Sigmoid colon (tissue), 7 donors: ENCODE results near the gene RFNG. TPM values are rescaled to one million over a fixed set of nuclear protein-coding genes. Genes with fewer than 3 reads are reported as not detected.

Source experiments
- DNase-seq: peaks from one replicate; pipeline ENCODE4 v3.0.0-alpha.2; 2019
- H3K27ac ChIP-seq, 4 donors: fragments of 200-600 bp; sonication (generic); one replicate each; pipeline ENCODE4 v1.5.1; 2016 to 2019; ENCODE audit warnings: mild to moderate bottlenecking in 1 of 4
- H3K27me3 ChIP-seq, 3 donors: fragments of 200-600 bp; sonication (generic); one replicate each; pipeline ENCODE4 v1.5.1; 2019; ENCODE audit warnings: mild to moderate bottlenecking in 1 of 3
- H3K36me3 ChIP-seq, 4 donors: fragments of 200-600 bp; sonication (generic); one replicate each; pipeline ENCODE4 v1.5.1; 2016 to 2019
- H3K4me1 ChIP-seq, 4 donors: fragments of 200-600 bp; sonication (generic); one replicate each; pipeline ENCODE4 v1.5.1; 2017 to 2019
- H3K4me3 ChIP-seq, 4 donors: fragments of 200-600 bp; sonication (generic); one replicate each; pipeline ENCODE4 v1.5.1; 2017 to 2019; ENCODE audit warnings: mild to moderate bottlenecking in 2 of 4, moderate library complexity in 1 of 4
- H3K9me3 ChIP-seq, 4 donors: fragments of 200-600 bp in 3 of 4; sonication (generic) in 3 of 4; one replicate each; pipeline versions ENCODE4 v1.5.1 to v1.6.1; 2013 to 2019
- EP300 ChIP-seq, 4 donors: sonication (generic); formaldehyde crosslinking; IDR thresholded peaks; one replicate each; pipeline ENCODE4 v1.6.1; 2017; ENCODE audit warnings: antibody characterized with exemption in 4 of 4
- POLR2A ChIP-seq, 2 donors: fragments of 450-650 bp; IDR thresholded peaks; one replicate each; pipeline ENCODE4 v1.6.1; 2016; ENCODE audit warnings: antibody characterized with exemption in 2 of 2, mild to moderate bottlenecking in 2 of 2, moderate library complexity in 2 of 2
- POLR2AphosphoS5 ChIP-seq, 4 donors: sonication (generic); formaldehyde crosslinking; IDR thresholded peaks; one replicate each; pipeline ENCODE4 v1.6.1; 2017; ENCODE audit warnings: antibody characterized with exemption in 4 of 4
- WGBS, 2 donors: extraction: QIAGEN DNeasy Blood & Tissue Kit; methylation state at CpG; one replicate each; pipeline ENCODE4 v1.1.7; 2013; 5-methylcytosine and 5-hydroxymethylcytosine counted together
- intact Hi-C: fragments of 100-400 bp; cut with DNase I; formaldehyde crosslinking; loops from one replicate; pipeline ENCODE4 v1.15.1; 2023
- polyA plus RNA-seq, 3 donors: library from polyadenylated mRNA; stranded (reverse); fragments of 200-250 nt; gene quantifications; one replicate each; pipeline ENCODE4 v1.2.3, GENCODE V29; 2013
- total RNA-seq, 4 donors: library from RNA; depleted of rRNA; stranded (reverse); fragments of >200 nt; gene quantifications; one replicate each; pipeline ENCODE4 v1.1.0, GENCODE V29; 2016
- TF ChIP-seq, protein P1 (sequence below), 4 experiments: fragments of 450-650 bp in 3 of 4; fragments of 200-600 bp in 1 of 4; IDR thresholded peaks; one replicate each; pipeline ENCODE4 v1.5.1; 2016 to 2019; ENCODE audit warnings: antibody characterized with exemption in 4 of 4, mild to moderate bottlenecking in 3 of 4, moderate library complexity in 2 of 4
- donor health status: healthy with polysubstance abuse.
- donor health status: Bipolar disorder and iron deficiency.
- donor health status: healthy.

Gene RFNG
- total and polyA plus RNA-seq, 7 donors: 13.6 to 38.6 (median 33.5) TPM

DNA sequence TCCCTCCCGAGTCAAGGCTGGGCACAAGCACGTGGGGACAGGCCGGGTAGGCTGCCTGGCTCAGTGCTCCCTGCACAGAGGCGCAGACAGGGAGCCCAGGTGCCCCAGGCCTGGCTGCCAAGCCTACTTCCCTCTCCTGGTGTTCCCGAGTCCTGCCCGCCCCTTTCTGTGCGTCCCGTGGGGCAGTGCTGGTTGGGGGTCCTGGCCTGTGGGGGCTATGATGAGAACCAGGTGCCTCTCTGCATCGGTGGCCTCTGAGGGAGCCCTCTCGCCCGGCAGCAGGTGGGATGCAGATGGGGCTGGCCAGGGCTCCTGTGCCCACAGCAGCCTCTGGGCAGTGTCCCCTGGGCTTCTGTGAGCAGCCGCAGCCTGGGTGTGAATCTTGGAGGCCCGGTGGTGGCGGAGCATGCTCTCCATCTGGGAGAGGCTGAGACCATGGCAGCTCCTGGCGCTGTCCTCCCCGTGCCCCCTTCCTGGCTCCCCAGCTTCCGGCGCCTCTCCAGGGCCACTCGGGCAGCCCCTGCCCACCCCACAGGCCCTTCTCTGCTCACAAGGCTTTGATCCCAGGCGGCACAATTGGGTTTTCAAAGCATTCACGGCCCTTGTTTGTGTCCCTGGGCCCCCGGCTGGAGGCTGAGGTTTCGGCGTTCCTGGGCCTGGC lies 36.2 kb downstream of the RFNG start:
- Histone ChIP-seq H3K4me3 (no peak overlapping the region), H3K4me1 (peaks cover 3 to 33% (median 26%) of the 10 kb centered on the region in 4 donors), H3K36me3 (peaks cover 0 to 18% (median 0%) of the 10 kb centered on the region in 4 donors), H3K27me3 (no peaks in the 10 kb centered on the region), H3K27ac (no peak overlapping the region), H3K9me3 (no peaks in the 10 kb centered on the region)
- 83 to 85% methylated on average over 24 of the region's 24 CpGs for WGBS, 2 donors
- TF ChIP-seq, protein P1, sequence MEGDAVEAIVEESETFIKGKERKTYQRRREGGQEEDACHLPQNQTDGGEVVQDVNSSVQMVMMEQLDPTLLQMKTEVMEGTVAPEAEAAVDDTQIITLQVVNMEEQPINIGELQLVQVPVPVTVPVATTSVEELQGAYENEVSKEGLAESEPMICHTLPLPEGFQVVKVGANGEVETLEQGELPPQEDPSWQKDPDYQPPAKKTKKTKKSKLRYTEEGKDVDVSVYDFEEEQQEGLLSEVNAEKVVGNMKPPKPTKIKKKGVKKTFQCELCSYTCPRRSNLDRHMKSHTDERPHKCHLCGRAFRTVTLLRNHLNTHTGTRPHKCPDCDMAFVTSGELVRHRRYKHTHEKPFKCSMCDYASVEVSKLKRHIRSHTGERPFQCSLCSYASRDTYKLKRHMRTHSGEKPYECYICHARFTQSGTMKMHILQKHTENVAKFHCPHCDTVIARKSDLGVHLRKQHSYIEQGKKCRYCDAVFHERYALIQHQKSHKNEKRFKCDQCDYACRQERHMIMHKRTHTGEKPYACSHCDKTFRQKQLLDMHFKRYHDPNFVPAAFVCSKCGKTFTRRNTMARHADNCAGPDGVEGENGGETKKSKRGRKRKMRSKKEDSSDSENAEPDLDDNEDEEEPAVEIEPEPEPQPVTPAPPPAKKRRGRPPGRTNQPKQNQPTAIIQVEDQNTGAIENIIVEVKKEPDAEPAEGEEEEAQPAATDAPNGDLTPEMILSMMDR (IDR thresholded peaks at IDR 0.05): no peak
- TF ChIP-seq POLR2A (IDR thresholded peaks at IDR 0.05) (no peak), POLR2AphosphoS5 (IDR thresholded peaks at IDR 0.05) (no peak), EP300 (IDR thresholded peaks at IDR 0.05) (no peak)
- no peak for DNase-seq
- intact Hi-C loops: no loop called here

DNA sequence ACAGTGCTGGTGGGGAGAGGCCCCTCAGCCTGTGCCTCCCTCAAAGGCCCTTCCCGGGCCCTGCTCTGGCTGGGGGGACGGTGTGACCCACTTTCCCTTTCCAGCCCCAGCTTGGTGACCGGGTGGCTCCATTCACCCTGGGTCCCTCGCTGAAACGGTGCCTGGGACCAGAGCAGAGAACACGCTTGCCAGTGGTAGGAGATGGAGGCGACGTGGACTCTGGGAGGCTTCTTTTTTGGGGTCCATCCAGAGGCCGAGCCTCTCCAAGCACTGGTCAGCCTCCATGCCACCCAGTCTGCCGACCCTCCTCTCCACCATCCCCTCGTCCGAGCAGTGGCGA lies 36.7 kb downstream of the RFNG start:
- TF ChIP-seq EP300 (IDR thresholded peaks at IDR 0.05) (no peak), POLR2A (IDR thresholded peaks at IDR 0.05) (no peak)
- H3K27ac ChIP-seq: no peak overlapping the region
- no peaks in the 10 kb centered on the region for H3K9me3 ChIP-seq
- no peak overlapping the region for H3K4me3 ChIP-seq
- peaks cover 3 to 30% (median 24%) of the 10 kb centered on the region in 4 donors for H3K4me1 ChIP-seq
- intact Hi-C loops: no loop called here
- DNase-seq: no peak
- H3K36me3 ChIP-seq: peaks cover 0 to 18% (median 0%) of the 10 kb centered on the region in 4 donors
- 86 to 87% methylated on average over 13 of the region's 13 CpGs for WGBS, 2 donors
- H3K27me3 ChIP-seq: no peaks in the 10 kb centered on the region

DNA sequence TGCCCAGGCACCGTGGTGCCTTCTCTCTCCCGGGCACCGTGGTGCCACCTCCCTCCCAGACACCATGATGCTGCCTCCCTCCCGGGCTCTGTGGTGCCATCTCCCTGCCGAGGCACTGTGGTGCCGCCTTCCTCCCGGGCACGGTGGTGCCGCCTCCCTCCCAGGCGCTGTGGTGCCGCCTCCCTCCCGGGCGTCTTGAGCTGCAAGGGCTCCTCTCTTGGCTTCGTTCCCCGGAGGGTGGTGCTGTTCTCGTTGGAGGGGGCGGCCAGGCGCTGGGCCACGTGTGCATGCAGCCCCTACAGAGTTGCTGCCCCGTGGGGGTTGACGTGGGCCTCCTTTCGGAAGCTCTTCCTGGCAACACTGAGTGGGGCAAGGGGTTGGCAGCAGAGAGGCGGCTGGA lies 37.2 kb downstream of the RFNG start:
- Histone ChIP-seq H3K4me3 (no peak overlapping the region), H3K9me3 (no peaks in the 10 kb centered on the region), H3K27ac (peak overlapping the region in 3 of 4 donors; percentile 87 to 90 (median 89)), H3K36me3 (peaks cover 0 to 19% (median 0%) of the 10 kb centered on the region in 4 donors), H3K27me3 (no peaks in the 10 kb centered on the region), H3K4me1 (peaks cover 3 to 28% (median 24%) of the 10 kb centered on the region in 4 donors)
- DNase-seq: no peak
- WGBS, 2 donors: 32 to 83% methylated on average over 23 of the region's 23 CpGs
- TF ChIP-seq, protein P1 (IDR thresholded peaks at IDR 0.05): no peak
- no peak for TF ChIP-seq POLR2AphosphoS5 (IDR thresholded peaks at IDR 0.05)
- TF ChIP-seq EP300 (IDR thresholded peaks at IDR 0.05): no peak
- no peak for TF ChIP-seq POLR2A (IDR thresholded peaks at IDR 0.05)
- intact Hi-C loops: no loop called here

DNA sequence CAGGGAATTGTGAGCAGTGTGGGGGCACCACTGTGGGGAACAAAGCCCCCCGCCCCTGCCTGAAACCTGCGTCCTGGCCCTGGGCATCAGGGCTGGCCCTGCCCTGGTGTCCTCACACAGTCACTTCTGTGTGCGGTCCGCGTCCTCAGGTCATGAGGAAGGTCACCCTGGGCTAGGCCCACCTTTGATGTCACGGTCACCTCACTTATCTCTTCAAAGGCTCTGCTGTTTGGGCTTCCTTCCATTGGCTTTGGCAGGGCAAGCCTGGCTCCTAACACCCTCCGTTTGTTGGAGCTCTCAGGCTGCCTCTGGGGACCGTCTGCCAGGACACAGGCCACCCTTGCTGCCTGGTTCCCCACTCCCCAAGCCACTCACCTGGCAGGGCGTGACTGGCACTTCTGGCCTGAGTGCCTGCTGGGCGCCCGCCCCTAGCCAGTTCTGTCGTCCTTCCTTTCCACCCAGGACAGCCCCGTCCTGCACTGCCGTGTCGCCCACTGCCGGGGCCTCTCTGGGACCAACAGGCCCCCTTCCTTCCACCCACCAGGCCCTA lies 37.8 kb downstream of the RFNG start:
- intact Hi-C loops: no loop called here
- TF ChIP-seq POLR2AphosphoS5 (IDR thresholded peaks at IDR 0.05): no peak
- TF ChIP-seq EP300 (IDR thresholded peaks at IDR 0.05): no peak
- TF ChIP-seq, protein P1 (IDR thresholded peaks at IDR 0.05): no peak
- TF ChIP-seq POLR2A (IDR thresholded peaks at IDR 0.05): no peak
- H3K4me1 ChIP-seq: peaks cover 3 to 28% (median 24%) of the 10 kb centered on the region in 4 donors
- no peak for DNase-seq
- peaks cover 0 to 23% (median 0%) of the 10 kb centered on the region in 4 donors for H3K36me3 ChIP-seq
- H3K9me3 ChIP-seq: no peaks in the 10 kb centered on the region
- H3K27ac ChIP-seq: peak overlapping the region in 3 of 4 donors; percentile 87 to 90 (median 89)
- peak overlapping the region in 1 of 4 donors; percentile 6 for H3K4me3 ChIP-seq
- no peaks in the 10 kb centered on the region for H3K27me3 ChIP-seq
- 87 to 94% methylated on average over 16 of the region's 16 CpGs for WGBS, 2 donors

DNA sequence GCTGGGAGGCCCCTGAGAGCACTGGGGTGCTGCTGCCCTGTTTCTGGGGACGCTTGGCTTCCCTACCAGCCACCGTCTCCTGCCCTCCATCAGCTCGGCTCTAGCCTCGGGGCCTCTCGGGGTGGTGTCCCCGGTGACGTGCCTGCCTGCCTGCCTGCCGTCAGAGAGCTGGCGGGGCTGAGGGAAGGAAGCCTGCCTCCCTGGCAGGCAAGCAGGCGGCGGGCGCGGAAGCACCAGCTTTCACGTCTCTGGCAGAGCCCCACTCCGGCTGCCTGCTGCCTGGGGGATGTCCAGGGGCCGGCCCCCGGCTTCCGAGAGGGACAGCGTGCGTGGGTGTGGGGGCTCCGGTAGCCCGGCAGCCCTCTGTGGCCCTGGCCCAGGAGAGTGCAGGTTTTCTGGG lies 38.3 kb downstream of the RFNG start:
- DNase-seq: peak; percentile 91
- peaks cover 3 to 28% (median 24%) of the 10 kb centered on the region in 4 donors for H3K4me1 ChIP-seq
- no peaks in the 10 kb centered on the region for H3K27me3 ChIP-seq
- TF ChIP-seq POLR2AphosphoS5 (IDR thresholded peaks at IDR 0.05): peak; percentile 19 to 57 (median 51)
- TF ChIP-seq EP300 (IDR thresholded peaks at IDR 0.05): no peak
- peak overlapping the region in 3 of 4 donors; percentile 87 to 90 (median 89) for H3K27ac ChIP-seq
- no peaks in the 10 kb centered on the region for H3K9me3 ChIP-seq
- intact Hi-C loops: no loop called here
- peak overlapping the region in 1 of 4 donors; percentile 6 for H3K4me3 ChIP-seq
- H3K36me3 ChIP-seq: peaks cover 0 to 18% (median 0%) of the 10 kb centered on the region in 4 donors
- 69 to 84% methylated on average over 22 of the region's 22 CpGs for WGBS, 2 donors
